ENCODE measurements around the gene CGB8.

CGB8 gene

DNA sequence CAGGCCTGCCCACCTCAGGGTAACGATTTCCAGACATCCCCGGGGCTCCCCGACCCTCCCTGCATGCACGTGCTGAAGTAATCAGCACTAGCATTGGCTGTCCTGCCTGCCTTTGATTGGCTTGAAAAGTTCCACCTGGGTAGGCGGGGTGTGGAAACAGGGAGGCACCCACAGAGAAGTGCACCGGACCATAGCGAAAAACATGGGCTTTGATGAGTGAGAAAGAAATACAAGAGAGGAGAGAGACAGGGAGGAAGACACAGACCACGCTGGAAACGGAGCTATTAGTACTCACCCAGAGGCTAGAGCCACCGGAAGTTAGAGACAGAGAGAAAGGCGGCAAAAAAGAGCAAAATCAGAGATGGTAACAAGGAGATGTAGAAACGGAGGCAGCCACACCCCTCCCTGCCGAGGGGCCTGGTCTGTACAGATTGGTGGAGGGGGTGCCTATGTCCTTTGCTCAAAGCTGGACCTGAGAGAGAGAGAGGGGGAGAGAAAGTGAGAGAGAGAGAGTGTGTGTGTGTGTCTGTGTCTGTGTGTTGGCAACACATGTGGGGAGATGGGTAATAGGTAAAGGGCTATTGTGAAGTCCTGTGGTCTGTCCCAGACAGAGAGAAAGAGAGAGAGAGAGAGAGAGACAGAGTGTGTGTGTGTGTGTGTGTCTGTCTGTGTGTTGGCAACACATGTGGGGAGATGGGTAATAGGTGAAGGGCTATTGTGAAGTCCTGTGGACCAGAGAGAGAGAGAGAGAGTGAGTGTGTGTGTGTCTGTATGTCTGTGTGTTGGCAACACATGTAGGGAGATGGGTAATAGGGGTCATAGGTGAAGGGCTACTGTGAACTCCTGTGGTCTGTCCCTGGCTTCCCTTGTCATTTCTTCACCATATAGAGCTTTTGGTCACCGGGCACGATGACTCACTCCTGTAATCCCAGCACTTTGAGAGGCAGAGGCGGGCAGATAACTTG lies 27.7 kb downstream of the CGB8 start (continued):
- TF ChIP-seq ZNF184 (tag by site-specific recombination; IDR thresholded peaks at IDR 0.05) (no peak), ZNF654 (tag by site-specific recombination; IDR thresholded peaks at IDR 0.05; ENCODE audit: low read depth) (no peak), MEIS1 (CRISPR knock-in tag; IDR thresholded peaks at IDR 0.05; ENCODE audit: borderline replicate concordance) (no peak), ZBTB21 (tag by site-specific recombination; IDR thresholded peaks at IDR 0.05) (peak; percentile 59; the same call in 1 of the 2 replicates), SCRT2 (tag by site-specific recombination; IDR thresholded peaks at IDR 0.05) (no peak), ZBTB8A (tag by site-specific recombination; IDR thresholded peaks at IDR 0.05) (no peak), ZNF2 (tag by site-specific recombination; IDR thresholded peaks at IDR 0.05) (peak; percentile 32; the same call in 1 of the 2 replicates), ZNF354C (tag by site-specific recombination; IDR thresholded peaks at IDR 0.05; ENCODE audit: borderline replicate concordance, low read depth) (no peak), ZNF707 (tag by site-specific recombination; IDR thresholded peaks at IDR 0.05) (no peak), ZNF629 (tag by site-specific recombination; IDR thresholded peaks at IDR 0.05) (peak; percentile 29; the same call in 1 of the 2 replicates), ZNF10 (tag by site-specific recombination; IDR thresholded peaks at IDR 0.05) (peak; percentile 71; the same call in 1 of the 2 replicates), GFI1B (tag by site-specific recombination; IDR thresholded peaks at IDR 0.05) (no peak), RBAK (tag by site-specific recombination; IDR thresholded peaks at IDR 0.05) (peak; percentile 56; the same call in 1 of the 2 replicates), GLI2 (tag by site-specific recombination; IDR thresholded peaks at IDR 0.05; ENCODE audit: borderline replicate concordance, low read depth) (no peak), ZNF426 (tag by site-specific recombination; IDR thresholded peaks at IDR 0.05) (no peak), ZEB2 (tag by site-specific recombination; IDR thresholded peaks at IDR 0.05) (peak; percentile 42; the same call in 1 of the 2 replicates), ZNF335 (tag by site-specific recombination; conservative IDR thresholded peaks at IDR 0.05) (no peak; the same call in 1 of the 2 replicates), ZNF140 (tag by site-specific recombination; IDR thresholded peaks at IDR 0.05) (no peak), TRIM28 (IDR thresholded peaks at IDR 0.05; ENCODE audit: borderline replicate concordance, low read length) (no peak), ZNF292 (tag by site-specific recombination; IDR thresholded peaks at IDR 0.05; ENCODE audit: borderline replicate concordance, low read depth) (no peak), SP7 (tag by site-specific recombination; IDR thresholded peaks at IDR 0.05) (peak; percentile 84), ZSCAN30 (tag by site-specific recombination; IDR thresholded peaks at IDR 0.05) (no peak), ZNF843 (tag by site-specific recombination; IDR thresholded peaks at IDR 0.05) (no peak; the same call in none of the 2 replicates), SP2 (tag by site-specific recombination; IDR thresholded peaks at IDR 0.05) (peak; percentile 34; the same call in 1 of the 2 replicates), YY1 (tag by site-specific recombination; IDR thresholded peaks at IDR 0.05) (no peak), ZFP69B (tag by site-specific recombination; IDR thresholded peaks at IDR 0.05) (peak; percentile 58), ZSCAN23 (tag by site-specific recombination; IDR thresholded peaks at IDR 0.05) (peak; percentile 52; the same call in 1 of the 2 replicates), ZFP37 (tag by site-specific recombination; IDR thresholded peaks at IDR 0.05) (peak; percentile 73; the same call in 1 of the 2 replicates), ZNF549 (tag by site-specific recombination; IDR thresholded peaks at IDR 0.05) (no peak), SETDB1 (IDR thresholded peaks at IDR 0.05; ENCODE audit: insufficient read length, low read length) (no peak), SALL2 (tag by site-specific recombination; IDR thresholded peaks at IDR 0.05; ENCODE audit: borderline replicate concordance) (no peak), KLF8 (tag by site-specific recombination; IDR thresholded peaks at IDR 0.05) (peak; percentile 78; the same call in 1 of the 2 replicates), SP3 (tag by site-specific recombination; IDR thresholded peaks at IDR 0.05) (peak; percentile 45), ZSCAN16 (tag by site-specific recombination; IDR thresholded peaks at IDR 0.05) (no peak), ZNF670 (tag by site-specific recombination; IDR thresholded peaks at IDR 0.05; ENCODE audit: low read depth) (no peak)
- TF ChIP-seq, protein P1, sequence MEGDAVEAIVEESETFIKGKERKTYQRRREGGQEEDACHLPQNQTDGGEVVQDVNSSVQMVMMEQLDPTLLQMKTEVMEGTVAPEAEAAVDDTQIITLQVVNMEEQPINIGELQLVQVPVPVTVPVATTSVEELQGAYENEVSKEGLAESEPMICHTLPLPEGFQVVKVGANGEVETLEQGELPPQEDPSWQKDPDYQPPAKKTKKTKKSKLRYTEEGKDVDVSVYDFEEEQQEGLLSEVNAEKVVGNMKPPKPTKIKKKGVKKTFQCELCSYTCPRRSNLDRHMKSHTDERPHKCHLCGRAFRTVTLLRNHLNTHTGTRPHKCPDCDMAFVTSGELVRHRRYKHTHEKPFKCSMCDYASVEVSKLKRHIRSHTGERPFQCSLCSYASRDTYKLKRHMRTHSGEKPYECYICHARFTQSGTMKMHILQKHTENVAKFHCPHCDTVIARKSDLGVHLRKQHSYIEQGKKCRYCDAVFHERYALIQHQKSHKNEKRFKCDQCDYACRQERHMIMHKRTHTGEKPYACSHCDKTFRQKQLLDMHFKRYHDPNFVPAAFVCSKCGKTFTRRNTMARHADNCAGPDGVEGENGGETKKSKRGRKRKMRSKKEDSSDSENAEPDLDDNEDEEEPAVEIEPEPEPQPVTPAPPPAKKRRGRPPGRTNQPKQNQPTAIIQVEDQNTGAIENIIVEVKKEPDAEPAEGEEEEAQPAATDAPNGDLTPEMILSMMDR (tag by site-specific recombination; IDR thresholded peaks at IDR 0.05) = no peak
- TF ChIP-seq, protein P2, sequence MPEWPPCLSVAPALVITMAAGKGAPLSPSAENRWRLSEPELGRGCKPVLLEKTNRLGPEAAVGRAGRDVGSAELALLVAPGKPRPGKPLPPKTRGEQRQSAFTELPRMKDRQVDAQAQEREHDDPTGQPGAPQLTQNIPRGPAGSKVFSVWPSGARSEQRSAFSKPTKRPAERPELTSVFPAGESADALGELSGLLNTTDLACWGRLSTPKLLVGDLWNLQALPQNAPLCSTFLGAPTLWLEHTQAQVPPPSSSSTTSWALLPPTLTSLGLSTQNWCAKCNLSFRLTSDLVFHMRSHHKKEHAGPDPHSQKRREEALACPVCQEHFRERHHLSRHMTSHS (tag by site-specific recombination; IDR thresholded peaks at IDR 0.05) = no peak
- TF ChIP-seq, protein P3, sequence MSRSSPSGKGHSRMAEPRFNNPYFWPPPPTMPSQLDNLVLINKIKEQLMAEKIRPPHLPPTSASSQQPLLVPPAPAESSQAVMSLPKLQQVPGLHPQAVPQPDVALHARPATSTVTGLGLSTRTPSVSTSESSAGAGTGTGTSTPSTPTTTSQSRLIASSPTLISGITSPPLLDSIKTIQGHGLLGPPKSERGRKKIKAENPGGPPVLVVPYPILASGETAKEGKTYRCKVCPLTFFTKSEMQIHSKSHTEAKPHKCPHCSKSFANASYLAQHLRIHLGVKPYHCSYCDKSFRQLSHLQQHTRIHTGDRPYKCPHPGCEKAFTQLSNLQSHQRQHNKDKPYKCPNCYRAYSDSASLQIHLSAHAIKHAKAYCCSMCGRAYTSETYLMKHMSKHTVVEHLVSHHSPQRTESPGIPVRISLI (tag by site-specific recombination; IDR thresholded peaks at IDR 0.05) = no peak
